H1 (cell line): ENCODE measurements around the gene GGTLC2. TPM values are rescaled to one million over a fixed set of nuclear protein-coding genes. Genes with fewer than 3 reads are reported as not detected.

ENCODE experiments used
- CTCF ChIA-PET: fragments of 300-600 bp; sonication (Branson Sonifier 250); formaldehyde crosslinking; loops from one replicate; lab custom pipeline; 2021; ENCODE audit not compliant: partially characterized antibody; lab: Charles Lee
- POLR2A ChIA-PET: fragments of 300-600 bp; sonication (Branson Sonifier 250); formaldehyde crosslinking; loops from one replicate; lab custom pipeline; 2021; ENCODE audit warnings: inconsistent platforms; ENCODE audit not compliant: partially characterized antibody; lab: Charles Lee
- DNase-seq, 2 experiments: peaks; one replicate each; pipeline versions ENCODE4 v3.0.0 to v3.0.0-alpha.2; 2010 to 2022; ENCODE audit warnings: low spot score in 2 of 2, low read depth in 1 of 2, mixed read lengths in 1 of 2
- FAIRE-seq: peaks from 2 replicates; lab custom pipeline; 2011; peaks lifted over from hg19 to GRCh38; lab: Jason Lieb, UNC
- H2AFZ ChIP-seq: 2 replicates; pipeline ENCODE4 v1.8.1; 2012; ENCODE audit warnings: low read length, inconsistent platforms
- H2AK5ac ChIP-seq: 2 replicates; pipeline ENCODE4 v1.6.1; 2013; ENCODE audit warnings: low read depth, low read length
- H2BK120ac ChIP-seq: replicated peaks from 2 replicates; pipeline ENCODE3; 2013; ENCODE audit warnings: low read depth, low read length, inconsistent platforms
- H2BK12ac ChIP-seq: 2 replicates; pipeline ENCODE4 v1.6.1; 2013; ENCODE audit warnings: low read depth, low read length
- H2BK15ac ChIP-seq: 2 replicates; pipeline ENCODE4 v1.6.1; 2013; ENCODE audit warnings: low read length
- H2BK20ac ChIP-seq: 2 replicates; pipeline ENCODE4 v1.6.1; 2013; ENCODE audit warnings: low read length
- H2BK5ac ChIP-seq: 2 replicates; pipeline ENCODE4 v1.6.1; 2013; ENCODE audit warnings: low read depth, low read length
- H3K14ac ChIP-seq: 2 replicates; pipeline ENCODE4 v1.6.1; 2013; ENCODE audit warnings: inconsistent platforms; ENCODE audit not compliant: insufficient read length
- H3K18ac ChIP-seq: 2 replicates; pipeline ENCODE4 v1.6.1; 2013; ENCODE audit warnings: low read length; ENCODE audit errors: extremely low read depth
- H3K23ac ChIP-seq: 2 replicates; pipeline ENCODE4 v1.6.1; 2013; ENCODE audit warnings: inconsistent platforms; ENCODE audit not compliant: insufficient read length
- H3K23me2 ChIP-seq: 2 replicates; pipeline ENCODE4 v1.6.1; 2013; ENCODE audit warnings: low read depth, low read length
- H3K27ac ChIP-seq: 2 replicates; pipeline ENCODE4 v1.6.1; 2011; ENCODE audit warnings: low read depth, low read length, inconsistent platforms
- H3K27me3 ChIP-seq, 4 experiments: replicated peaks in 1 of 4; 1 replicate in 1 of 4; 2 replicates in 3 of 4; pipeline versions ENCODE4 v1.6.1 to v1.8.1; 2011 to 2013; ENCODE audit warnings: low read length in 3 of 4, mild to moderate bottlenecking in 3 of 4, inconsistent platforms in 2 of 4, mixed read lengths in 2 of 4, moderate library complexity in 1 of 4; ENCODE audit not compliant: control insufficient read depth in 3 of 4, insufficient read depth in 3 of 4; ENCODE audit errors: extremely low read depth in 1 of 4
- H3K36me3 ChIP-seq, 4 experiments: 2 replicates each; pipeline versions ENCODE4 v1.6.1 to v1.8.1; 2011 to 2013; ENCODE audit warnings: mild to moderate bottlenecking in 4 of 4, low read length in 3 of 4, moderate library complexity in 2 of 4, control low read depth in 1 of 4, inconsistent platforms in 1 of 4; ENCODE audit not compliant: insufficient read depth in 4 of 4, control insufficient read depth in 2 of 4
- H3K4ac ChIP-seq: replicated peaks from 2 replicates; pipeline ENCODE3; 2013; ENCODE audit warnings: low read length, low read depth, mixed read lengths, inconsistent platforms; ENCODE audit not compliant: insufficient read length
- H3K4me1 ChIP-seq, 4 experiments: replicated peaks in 1 of 4; 1 replicate in 1 of 4; 2 replicates in 3 of 4; pipeline versions ENCODE4 v1.6.1 to v1.8.1; 2011 to 2013; ENCODE audit warnings: low read length in 3 of 4, inconsistent platforms in 2 of 4, mixed read lengths in 1 of 4; ENCODE audit not compliant: insufficient read depth in 4 of 4, control insufficient read depth in 3 of 4
- H3K4me2 ChIP-seq, 2 experiments: 2 replicates each; pipeline versions ENCODE4 v1.6.1 to v1.8.1; 2011 to 2013; ENCODE audit warnings: low read depth in 2 of 2, low read length in 2 of 2, control low read depth in 1 of 2, inconsistent platforms in 1 of 2, mild to moderate bottlenecking in 1 of 2; ENCODE audit not compliant: insufficient read depth in 1 of 2
- H3K4me3 ChIP-seq, 4 experiments: fragments of 200-600, 300-600 bp in 1 of 4; sonication (generic), shearing (Covaris generic), sonication (Bioruptor Twin) in 1 of 4; 2 replicates each; pipeline versions ENCODE4 v1.5.1 to v1.8.1; 2011 to 2016; ENCODE audit warnings: low read length in 4 of 4, low read depth in 3 of 4, control low read depth in 2 of 4, inconsistent platforms in 2 of 4, mild to moderate bottlenecking in 2 of 4, mixed read lengths in 1 of 4, moderate library complexity in 1 of 4; ENCODE audit not compliant: insufficient read depth in 2 of 4; ENCODE audit errors: extremely low read depth in 1 of 4
- H3K56ac ChIP-seq: replicated peaks from 2 replicates; pipeline ENCODE3; 2013; ENCODE audit warnings: low read depth, mild to moderate bottlenecking, mixed read lengths, low read length, inconsistent platforms; ENCODE audit not compliant: insufficient read length
- H3K79me1 ChIP-seq: 2 replicates; pipeline ENCODE4 v1.6.1; 2013; ENCODE audit warnings: low read depth, low read length, control low read depth
- H3K79me2 ChIP-seq, 2 experiments: 2 replicates each; pipeline versions ENCODE4 v1.6.1 to v1.8.1; 2012 to 2013; ENCODE audit warnings: low read length in 2 of 2, mild to moderate bottlenecking in 2 of 2, inconsistent platforms in 1 of 2; ENCODE audit not compliant: insufficient read depth in 2 of 2, control insufficient read depth in 1 of 2
- H3K9ac ChIP-seq, 4 experiments: replicated peaks in 1 of 4; 1 replicate in 1 of 4; 2 replicates in 3 of 4; pipeline versions ENCODE4 v1.6.1 to v1.8.1; 2011 to 2013; ENCODE audit warnings: low read depth in 3 of 4, low read length in 3 of 4, control low read depth in 2 of 4, mild to moderate bottlenecking in 2 of 4, moderate library complexity in 2 of 4, inconsistent platforms in 1 of 4; ENCODE audit errors: extremely low read depth in 1 of 4
- H3K9me3 ChIP-seq, 2 experiments: 2 replicates each; pipeline versions ENCODE4 v1.6.1 to v1.8.1; 2012 to 2013; ENCODE audit warnings: mild to moderate bottlenecking in 2 of 2, moderate library complexity in 2 of 2, control low read depth in 1 of 2, inconsistent platforms in 1 of 2, low read depth in 1 of 2, low read length in 1 of 2, mixed read lengths in 1 of 2; ENCODE audit not compliant: insufficient read depth in 2 of 2
- H4K20me1 ChIP-seq, 2 experiments: replicated peaks in 1 of 2; 2 replicates each; pipeline versions ENCODE3 to v1.8.1; 2011 to 2013; ENCODE audit warnings: inconsistent platforms in 2 of 2, low read length in 2 of 2, mild to moderate bottlenecking in 1 of 2; ENCODE audit not compliant: insufficient read depth in 2 of 2, control insufficient read depth in 1 of 2
- H4K5ac ChIP-seq: 2 replicates; pipeline ENCODE4 v1.6.1; 2013; ENCODE audit warnings: low read length, low read depth, mixed read lengths, inconsistent platforms; ENCODE audit not compliant: insufficient read length
- H4K8ac ChIP-seq: 2 replicates; pipeline ENCODE4 v1.8.0; 2013; ENCODE audit warnings: mild to moderate bottlenecking, moderate library complexity, low read length, inconsistent platforms; ENCODE audit not compliant: insufficient read depth; ENCODE audit errors: extremely low read depth
- H4K91ac ChIP-seq: replicated peaks from 2 replicates; pipeline ENCODE3; 2013; ENCODE audit warnings: low read length, mixed read lengths, inconsistent platforms; ENCODE audit not compliant: insufficient read length
- BCL11A ChIP-seq, 2 experiments: IDR thresholded peaks; one replicate each; pipeline ENCODE4 v1.6.1; 2011; ENCODE audit warnings: low read depth in 2 of 2, low read length in 2 of 2, mild to moderate bottlenecking in 2 of 2
- CREB1 ChIP-seq: IDR thresholded peaks from 2 replicates; pipeline ENCODE4 v1.6.1; 2012; ENCODE audit warnings: inconsistent platforms
- HDAC6 ChIP-seq: IDR thresholded peaks from one replicate; pipeline ENCODE4 v1.7.1; 2012; ENCODE audit warnings: low read depth, mild to moderate bottlenecking, inconsistent platforms, low read length, moderate library complexity
- RXRA ChIP-seq: IDR thresholded peaks from 2 replicates; pipeline ENCODE4 v1.6.1; 2011; ENCODE audit warnings: low read depth, mild to moderate bottlenecking, low read length, moderate library complexity; ENCODE audit not compliant: insufficient read depth
- TCF12 ChIP-seq: IDR thresholded peaks from 2 replicates; pipeline ENCODE4 v1.6.1; 2011; ENCODE audit warnings: low read depth, mild to moderate bottlenecking, low read length
- WGBS, 2 experiments: shearing (Covaris generic) in 1 of 2; methylation state at CpG; one replicate each; pipeline versions ENCODE4 v1.1.6 to v1.1.7; 2013 to 2015; ENCODE audit warnings: low lambda C conversion rate in 2 of 2, mixed read lengths in 2 of 2, inconsistent platforms in 1 of 2, low coverage in 1 of 2, missing lambda C conversion rate in 1 of 2; ENCODE audit not compliant: insufficient replicate concordance in 2 of 2, insufficient coverage in 1 of 2, insufficient read length in 1 of 2; ENCODE audit errors: extremely low coverage in 1 of 2, missing lambda C conversion rate in 1 of 2; 5-methylcytosine and 5-hydroxymethylcytosine counted together
- polyA plus RNA-seq, 7 experiments: library from polyadenylated mRNA; depleted of rRNA in 3 of 7; stranded (reverse) in 5 of 7; unstranded in 2 of 7; fragments of >200 nt in 5 of 7; fragments of 200-250 nt in 2 of 7; gene quantifications; 1 replicate in 5 of 7; 2 replicates in 1 of 7; 4 replicates in 1 of 7; pipeline versions ENCODE4 v1.2.1 to v1.2.3, GENCODE V29; 2011 to 2013; ENCODE audit warnings: missing spikeins in 2 of 7, mixed read lengths in 2 of 7
- total RNA-seq: library from RNA; stranded (reverse); fragmentation: NEBNext Ultra II Directional; extraction: Animal tissue kit (Norgen Biotek cat#: 25700); gene quantifications from 2 replicates; pipeline ENCODE4 v1.2.1, GENCODE V29; 2021

The GGTLC2 gene
- total and polyA plus RNA-seq, 2 of the 8 experiments (the other 6 are each of a cell fraction or from before 2014, with no cell fraction given): not detected

- ChIA-PET CTCF (interaction anchor here (1.1 kb wide), 1 partner anchor 155 kb away, joined by 3 read pairs; no protein-coding TSS in a partner anchor), POLR2A (no interaction called here)
- peaks cover 26 to 55% (median 42%) of the 10 kb centered on the region in 4 experiments for H3K27me3 ChIP-seq
Observed at GRCh38 chr22:22618923-22619322, 25.5 kb upstream of the GGTLC2 start.

More at GRCh38 chr22:22618923-22619322, 25.5 kb upstream of the GGTLC2 start:
- no peak overlapping the region for H2BK12ac ChIP-seq
- H4K5ac ChIP-seq: no peak overlapping the region
- 66% methylated on average over 2 of the region's 2 CpGs; no CpG with 5 or more reads in 1 of the 2 experiments for WGBS, 2 experiments
- no peak overlapping the region for H3K4me3 ChIP-seq
- no peak overlapping the region for H4K8ac ChIP-seq
- TF ChIP-seq TCF12: no peak
- no peak for TF ChIP-seq BCL11A (IDR thresholded peaks at IDR 0.05; ENCODE audit: low read depth in 2 of 2, low read length in 2 of 2)
- no peak for TF ChIP-seq HDAC6
- no peak for TF ChIP-seq CREB1
- no peak for TF ChIP-seq RXRA
- TF ChIP-seq, all 59 proteins: peak for 0
- H2AK5ac ChIP-seq: no peak overlapping the region
- no peaks in the 10 kb centered on the region for H3K36me3 ChIP-seq
- no peak overlapping the region for H3K18ac ChIP-seq
- no peak overlapping the region for H3K14ac ChIP-seq
- no peak overlapping the region for H2BK5ac ChIP-seq
- H4K20me1 ChIP-seq: peaks cover 0 to 3% of the 10 kb centered on the region in 2 experiments
- no peaks in the 10 kb centered on the region for H3K23me2 ChIP-seq
- H4K91ac ChIP-seq: no peak overlapping the region
- no peak overlapping the region for H3K27ac ChIP-seq
- no peaks in the 10 kb centered on the region for H3K4me1 ChIP-seq
- H2BK120ac ChIP-seq: no peak overlapping the region
- H2AFZ ChIP-seq: no peak overlapping the region
- H3K4me2 ChIP-seq: no peak overlapping the region
- H3K56ac ChIP-seq: no peak overlapping the region
- H3K79me1 ChIP-seq: no peaks in the 10 kb centered on the region
- FAIRE-seq (no peak), DNase-seq (no peak)
- H2BK15ac ChIP-seq: no peak overlapping the region
- H3K4ac ChIP-seq: no peak overlapping the region
- H3K9ac ChIP-seq: no peak overlapping the region
- no peak overlapping the region for H3K23ac ChIP-seq
- no peaks in the 10 kb centered on the region for H3K79me2 ChIP-seq
- peaks cover 12 to 61% of the 10 kb centered on the region in 2 experiments for H3K9me3 ChIP-seq
- H2BK20ac ChIP-seq: no peak overlapping the region
